ENCODE data around the gene PALMD.

- no peak for TF ChIP-seq POLR2A (IDR thresholded peaks at IDR 0.05; ENCODE audit: low read length)
- no peak for TF ChIP-seq GATA1 (IDR thresholded peaks at IDR 0.05; ENCODE audit: low read depth, low read length)
These were observed 955 bp downstream of the PALMD start for GRCh38 chr1:99646868-99647267.

Measured in erythroblast (primary cell).